Chondrocyte (in vitro differentiated cells): ENCODE measurements around the gene ABCB9. TPM values are rescaled to one million over a fixed set of nuclear protein-coding genes. Genes with fewer than 3 reads are reported as not detected.

Experiments
- DNase-seq: peaks from one replicate; pipeline ENCODE4 v3.0.0; 2021; ENCODE audit warnings: mixed read lengths, low spot score
- H3K27ac Mint-ChIP-seq: one replicate; pipeline ENCODE4 v1.8.0; 2021; ENCODE audit warnings: mild to moderate bottlenecking, moderate library complexity, mixed read lengths; ENCODE audit not compliant: unreplicated experiment
- H3K27me3 Mint-ChIP-seq: 2 replicates; pipeline ENCODE4 v1.8.0; 2021; ENCODE audit warnings: low read depth, mixed read lengths
- H3K36me3 Mint-ChIP-seq: 2 replicates; pipeline ENCODE4 v1.8.0; 2021; ENCODE audit warnings: low read depth, mixed read lengths
- H3K4me1 Mint-ChIP-seq: 2 replicates; pipeline ENCODE4 v1.8.0; 2021; ENCODE audit warnings: low read depth, mild to moderate bottlenecking, mixed read lengths
- H3K4me3 Mint-ChIP-seq: one replicate; pipeline ENCODE4 v1.8.0; 2021; ENCODE audit warnings: mild to moderate bottlenecking, moderate library complexity, mixed read lengths; ENCODE audit not compliant: unreplicated experiment
- H3K9me3 Mint-ChIP-seq: 2 replicates; pipeline ENCODE4 v1.8.0; 2021; ENCODE audit warnings: low read depth, mixed read lengths
- CTCF ChIP-seq: fragments of 200-600 bp; sonication (generic); IDR thresholded peaks from 2 replicates; pipeline ENCODE4 v1.5.0; 2021; ENCODE audit warnings: antibody characterized with exemption, mild to moderate bottlenecking, moderate library complexity
- total RNA-seq: library from RNA; stranded (reverse); gene quantifications from 3 replicates; pipeline ENCODE4 v1.2.1, GENCODE V29; 2021

The ABCB9 gene
- total RNA-seq, 1 donor from 2014 or later = 14.2 TPM

GRCh38 chr12:122929812-122930211 is 36.5 kb downstream of the ABCB9 start:
- no peak for TF ChIP-seq CTCF
- H3K36me3 Mint-ChIP-seq = peaks cover 2% of the 10 kb centered on the region
- no peak overlapping the region for H3K4me3 Mint-ChIP-seq
- no peaks in the 10 kb centered on the region for H3K9me3 Mint-ChIP-seq
- DNase-seq = no peak
- H3K27me3 Mint-ChIP-seq = no peaks in the 10 kb centered on the region
- H3K27ac Mint-ChIP-seq = no peak overlapping the region
- no peaks in the 10 kb centered on the region for H3K4me1 Mint-ChIP-seq

DNA sequence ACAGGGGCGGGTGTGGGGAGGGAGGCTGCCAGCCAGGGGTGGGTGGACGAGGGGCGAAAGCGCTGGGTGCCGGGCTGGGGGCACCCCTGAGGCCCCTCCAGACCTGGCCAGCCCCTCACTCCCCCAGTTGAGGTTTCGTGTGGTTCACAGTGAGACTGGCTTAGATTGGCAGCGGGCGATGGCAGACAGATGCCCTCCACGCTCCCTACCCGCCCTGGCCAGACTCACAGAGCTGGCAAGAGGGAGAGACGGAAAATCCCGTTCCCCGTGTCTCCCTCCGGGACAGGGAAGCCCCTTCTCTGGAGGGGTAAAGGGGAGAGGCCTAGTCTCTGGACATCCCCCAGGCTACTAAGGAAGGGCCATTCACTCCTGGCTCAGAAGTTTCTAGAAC is 37.1 kb downstream of the ABCB9 start:
- no peak for TF ChIP-seq CTCF
- DNase-seq = no peak
- Mint-ChIP-seq H3K4me3 (no peak overlapping the region), H3K36me3 (peaks cover 5% of the 10 kb centered on the region), H3K4me1 (no peaks in the 10 kb centered on the region), H3K9me3 (no peaks in the 10 kb centered on the region), H3K27ac (no peak overlapping the region), H3K27me3 (no peaks in the 10 kb centered on the region)

- Mint-ChIP-seq H3K27me3 (no peaks in the 10 kb centered on the region), H3K9me3 (no peaks in the 10 kb centered on the region), H3K27ac (no peak overlapping the region), H3K36me3 (peaks cover 5% of the 10 kb centered on the region), H3K4me3 (no peak overlapping the region), H3K4me1 (no peaks in the 10 kb centered on the region)
- DNase-seq = no peak
- no peak for TF ChIP-seq CTCF
These were observed 37.7 kb downstream of the ABCB9 start for GRCh38 chr12:122928404-122929147.

DNA sequence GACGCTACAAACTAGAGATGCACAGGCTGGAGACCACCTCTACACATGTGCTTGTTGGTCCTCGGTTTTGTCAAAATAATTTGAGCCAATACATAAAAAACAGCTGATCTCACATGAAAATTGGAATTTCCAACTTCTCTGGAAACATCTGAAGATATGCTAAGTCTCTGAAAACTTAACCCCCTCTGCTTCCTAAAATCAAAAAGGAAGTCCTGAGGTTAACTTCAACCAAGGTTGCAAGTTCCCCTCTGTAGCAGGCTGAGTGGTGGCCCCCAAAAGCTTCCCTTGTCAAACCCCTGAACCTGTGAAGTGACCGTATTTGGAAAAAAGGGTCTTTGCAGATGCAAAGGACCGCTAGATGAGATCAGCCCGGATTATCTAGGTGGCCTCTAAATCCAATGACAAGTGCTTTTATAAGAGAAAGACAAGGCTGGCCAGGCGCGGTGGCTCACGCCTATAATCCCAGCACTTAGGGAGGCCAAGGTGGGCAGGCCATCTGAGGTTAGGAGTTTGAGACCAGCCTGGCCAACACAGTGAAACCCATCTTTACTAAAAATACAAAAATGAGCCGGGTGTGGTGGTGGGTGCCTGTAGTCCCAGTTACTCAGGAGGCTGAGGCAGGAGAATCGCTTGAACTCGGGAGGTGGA is 38.4 kb downstream of the ABCB9 start:
- H3K9me3 Mint-ChIP-seq = no peaks in the 10 kb centered on the region
- H3K4me3 Mint-ChIP-seq = no peak overlapping the region
- DNase-seq = no peak
- no peak overlapping the region for H3K27ac Mint-ChIP-seq
- H3K4me1 Mint-ChIP-seq = no peaks in the 10 kb centered on the region
- TF ChIP-seq CTCF = no peak
- peaks cover 5% of the 10 kb centered on the region for H3K36me3 Mint-ChIP-seq
- H3K27me3 Mint-ChIP-seq = no peaks in the 10 kb centered on the region

- no peak overlapping the region for H3K27ac Mint-ChIP-seq
- no peaks in the 10 kb centered on the region for H3K9me3 Mint-ChIP-seq
- peaks cover 26% of the 10 kb centered on the region for H3K4me1 Mint-ChIP-seq
- H3K27me3 Mint-ChIP-seq = no peaks in the 10 kb centered on the region
- no peak for DNase-seq
- no peak overlapping the region for H3K4me3 Mint-ChIP-seq
- no peak for TF ChIP-seq CTCF
- peaks cover 3% of the 10 kb centered on the region for H3K36me3 Mint-ChIP-seq
These were observed 44.3 kb downstream of the ABCB9 start for GRCh38 chr12:122921917-122922316.
